LNCaP clone FGC (cell line): ENCODE results near the gene COL3A1.

Source experiments
- DNase-seq: peaks from one replicate; pipeline ENCODE4 v3.0.0-alpha.2; 2011; ENCODE audit warnings: low read depth
- H3K4me3 ChIP-seq: 2 replicates; pipeline ENCODE4 v1.5.1; 2011; ENCODE audit warnings: mild to moderate bottlenecking, low read depth, low read length, control low read depth
- CTCF ChIP-seq: IDR thresholded peaks from 2 replicates; pipeline ENCODE4 v1.5.1; 2012; ENCODE audit warnings: mild to moderate bottlenecking; ENCODE audit not compliant: control insufficient read depth, insufficient read depth; ENCODE audit errors: extremely low read depth

The COL3A1 gene

GRCh38 chr2:188979187-188980114 lies 5.3 kb downstream of the COL3A1 start:
- DNase-seq, result no peak
- H3K4me3 ChIP-seq, result no peak overlapping the region

GRCh38 chr2:188983427-188984064 lies 9.4 kb downstream of the COL3A1 start:
- no peak for DNase-seq
- no peak for TF ChIP-seq CTCF

More at GRCh38 chr2:188979187-188980114, 5.3 kb downstream of the COL3A1 start:
- TF ChIP-seq CTCF, result no peak

GRCh38 chr2:188984065-188984491 lies 9.9 kb downstream of the COL3A1 start:
- no peak for DNase-seq
- peak; percentile 63 for TF ChIP-seq CTCF
- no peak overlapping the region for H3K4me3 ChIP-seq

More at GRCh38 chr2:188983427-188984064, 9.4 kb downstream of the COL3A1 start:
- no peak overlapping the region for H3K4me3 ChIP-seq

GRCh38 chr2:188984680-188985079 lies 10.5 kb downstream of the COL3A1 start:
- H3K4me3 ChIP-seq, result no peak overlapping the region
- no peak for DNase-seq
- TF ChIP-seq CTCF, result no peak

GRCh38 chr2:188986839-188987238 lies 12.7 kb downstream of the COL3A1 start:
- no peak for DNase-seq
- H3K4me3 ChIP-seq, result no peak overlapping the region
- TF ChIP-seq CTCF, result no peak

GRCh38 chr2:188993247-188993646 lies 19.1 kb downstream of the COL3A1 start:
- DNase-seq, result no peak
- no peak overlapping the region for H3K4me3 ChIP-seq
- TF ChIP-seq CTCF, result no peak
